Urinary bladder (tissue), 4 donors: ENCODE results near the gene ZCCHC18. TPM values are rescaled to one million over a fixed set of nuclear protein-coding genes. Genes with fewer than 3 reads are reported as not detected.
"Not testable (repeated sequence)": the region's sequence is repeated elsewhere in the genome, so short reads cannot be mapped to it uniquely, and the experiment has no call there.

Experiments used
- DNase-seq: peaks from one replicate; pipeline ENCODE4 v3.0.0-alpha.2; 2015; ENCODE audit errors: extremely low spot score
- H3K27ac ChIP-seq: one replicate; pipeline ENCODE4 v1.5.1; 2013; ENCODE audit warnings: low read depth, mild to moderate bottlenecking, moderate library complexity
- H3K36me3 ChIP-seq: one replicate; pipeline ENCODE4 v1.6.1; 2013; ENCODE audit warnings: mild to moderate bottlenecking, moderate library complexity; ENCODE audit not compliant: insufficient read depth
- H3K4me1 ChIP-seq: one replicate; pipeline ENCODE4 v1.6.1; 2013; ENCODE audit warnings: mild to moderate bottlenecking, moderate library complexity; ENCODE audit not compliant: insufficient read depth
- H3K4me3 ChIP-seq: one replicate; pipeline ENCODE4 v1.5.1; 2013; ENCODE audit warnings: low read depth, low read length
- WGBS: extraction: QIAGEN DNeasy Blood & Tissue Kit; methylation state at CpG from one replicate; pipeline ENCODE4 v1.1.7; 2013; 5-methylcytosine and 5-hydroxymethylcytosine counted together
- polyA plus RNA-seq: library from polyadenylated mRNA; stranded (reverse); fragments of 200-250 nt; gene quantifications from one replicate; pipeline ENCODE4 v1.2.3, GENCODE V29; 2013
- total RNA-seq: library from RNA; depleted of rRNA; stranded (reverse); fragments of >200 nt; gene quantifications from one replicate; pipeline ENCODE4 v1.2.3, GENCODE V29; 2014
- donor health status: healthy with polysubstance abuse.
- donor health status: healthy.

The ZCCHC18 gene
- total and polyA plus RNA-seq, 2 donors = 2.2 to 3.3 TPM

DNA sequence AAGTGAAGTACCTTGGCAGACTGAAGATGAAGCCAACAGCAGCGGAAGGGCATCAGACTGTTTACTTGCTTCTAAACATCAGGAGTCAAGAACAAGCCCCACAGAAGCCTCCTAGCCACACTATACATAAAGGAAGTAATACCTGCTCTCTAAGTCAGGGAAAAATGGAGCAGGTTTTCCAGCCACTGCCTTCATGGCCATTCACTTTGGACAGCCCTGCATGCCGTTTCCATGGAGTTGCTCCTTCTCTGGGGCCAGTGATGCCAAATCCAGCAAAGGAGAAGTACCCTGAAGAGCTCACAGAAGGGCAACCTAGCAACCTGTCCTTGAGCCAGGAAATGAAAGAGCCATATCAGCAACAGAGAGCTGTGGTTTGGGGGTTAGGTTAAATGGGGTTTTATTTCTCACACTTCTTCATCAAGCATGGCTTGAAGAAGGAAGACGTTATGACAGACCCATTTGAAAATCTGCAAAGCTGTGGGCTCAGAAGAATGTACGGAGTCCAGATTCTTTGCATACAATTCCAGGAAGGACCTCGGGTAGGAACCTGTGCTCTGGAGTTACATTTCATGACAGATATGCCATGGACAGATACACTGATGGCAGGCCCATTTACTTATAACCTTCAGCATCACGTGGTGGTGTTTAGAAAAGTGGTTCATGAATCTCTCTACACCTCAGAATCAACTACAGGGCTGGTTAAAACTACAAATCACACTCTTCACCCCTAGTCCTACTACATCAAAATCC, 1.7 kb upstream of the ZCCHC18 start:
- not testable (repeated sequence) for H3K4me3 ChIP-seq, H3K27ac ChIP-seq, DNase-seq, H3K36me3 ChIP-seq, H3K4me1 ChIP-seq
- WGBS = 70% methylated on average over 6 of the region's 6 CpGs

DNA sequence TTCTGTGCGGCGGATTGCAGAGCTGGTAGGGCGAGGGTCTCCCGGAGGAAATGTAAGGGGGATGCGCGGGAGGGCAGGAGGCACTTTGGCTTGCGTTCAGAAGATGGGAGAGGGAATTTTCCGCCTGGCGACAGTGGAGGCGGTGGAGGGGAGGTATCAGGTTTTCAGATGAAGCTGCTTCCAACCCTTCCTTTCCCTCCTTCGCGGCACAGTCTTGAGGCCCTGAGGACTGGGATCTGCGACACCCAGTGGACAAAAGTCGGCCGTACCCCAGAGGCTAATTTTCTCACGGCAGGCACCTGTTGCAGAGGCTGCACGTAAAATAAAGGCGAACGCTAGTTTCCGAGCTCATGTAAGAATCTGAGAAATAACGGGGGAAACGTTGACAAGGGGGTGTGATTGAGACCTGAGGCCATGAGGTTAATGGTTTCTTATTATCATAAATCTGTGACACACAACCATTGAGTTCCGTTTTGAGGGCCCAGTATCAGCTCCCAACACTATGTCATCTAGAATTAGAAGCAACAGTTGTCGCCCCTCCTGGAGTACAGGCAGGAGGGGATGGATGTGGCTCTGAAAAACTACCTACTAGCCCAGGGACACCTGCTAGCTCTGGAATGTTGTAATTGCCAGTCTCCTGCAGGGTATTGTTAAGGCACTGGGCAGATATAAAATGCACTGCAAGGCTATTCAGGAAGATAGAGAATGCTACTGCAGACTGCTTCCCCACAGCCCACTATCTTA, 1.1 kb downstream of the ZCCHC18 start:
- peak overlapping the region; percentile 58 for H3K4me3 ChIP-seq

DNA sequence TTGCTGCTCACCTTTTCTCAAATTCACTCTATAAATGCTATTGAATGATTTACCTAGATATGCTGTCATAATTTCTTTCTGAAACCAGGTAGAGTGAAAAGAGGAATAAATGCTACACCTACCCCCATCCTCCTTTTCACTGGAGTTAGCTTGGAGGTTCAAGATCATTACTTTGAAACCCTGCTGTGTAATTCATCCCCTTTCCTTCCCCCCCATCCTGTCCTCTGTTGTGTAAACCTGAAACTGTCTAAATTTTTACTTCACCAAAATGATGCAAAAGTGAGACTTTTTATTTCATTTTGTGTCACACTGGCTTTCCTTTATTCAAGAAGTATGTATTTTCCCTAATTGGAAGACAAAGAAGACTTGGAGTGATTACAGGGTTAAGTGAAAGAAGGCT, 5.4 kb downstream of the ZCCHC18 start:
- Histone ChIP-seq H3K27ac (no peak overlapping the region), H3K36me3 (no peaks in the 10 kb centered on the region), H3K4me1 (no peaks in the 10 kb centered on the region), H3K4me3 (no peak overlapping the region)
- no peak for DNase-seq

More for the DNA sequence above, 1.1 kb downstream of the ZCCHC18 start:
- peak; percentile 45 for DNase-seq
- 6% methylated on average over 23 of the region's 24 CpGs for WGBS
- Histone ChIP-seq H3K36me3 (no peaks in the 10 kb centered on the region), H3K4me1 (no peaks in the 10 kb centered on the region), H3K27ac (no peak overlapping the region)

DNA sequence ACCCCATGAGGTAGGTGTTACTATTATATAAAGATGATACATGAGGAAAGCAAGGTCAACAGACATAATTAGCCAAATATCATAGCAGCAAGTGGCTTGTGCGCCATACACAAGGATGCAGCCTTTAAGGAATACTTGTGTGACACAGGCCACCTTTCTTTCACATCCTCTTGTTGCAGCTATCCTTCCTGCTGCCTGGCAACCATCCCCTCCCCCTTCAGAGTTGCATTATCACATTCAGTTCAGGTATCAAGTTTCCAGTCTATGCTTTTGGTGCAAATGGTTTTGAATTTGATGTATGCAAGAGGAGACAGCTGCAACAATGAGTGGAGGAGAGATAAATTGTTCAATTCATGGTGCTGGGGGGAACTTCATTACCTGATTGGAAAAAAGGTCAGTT, 6.4 kb downstream of the ZCCHC18 start:
- 86% methylated on average over 1 of the region's 1 CpG for WGBS
- no peaks in the 10 kb centered on the region for H3K4me1 ChIP-seq
- no peak for DNase-seq
- H3K27ac ChIP-seq = no peak overlapping the region
- no peaks in the 10 kb centered on the region for H3K36me3 ChIP-seq
- no peak overlapping the region for H3K4me3 ChIP-seq

DNA sequence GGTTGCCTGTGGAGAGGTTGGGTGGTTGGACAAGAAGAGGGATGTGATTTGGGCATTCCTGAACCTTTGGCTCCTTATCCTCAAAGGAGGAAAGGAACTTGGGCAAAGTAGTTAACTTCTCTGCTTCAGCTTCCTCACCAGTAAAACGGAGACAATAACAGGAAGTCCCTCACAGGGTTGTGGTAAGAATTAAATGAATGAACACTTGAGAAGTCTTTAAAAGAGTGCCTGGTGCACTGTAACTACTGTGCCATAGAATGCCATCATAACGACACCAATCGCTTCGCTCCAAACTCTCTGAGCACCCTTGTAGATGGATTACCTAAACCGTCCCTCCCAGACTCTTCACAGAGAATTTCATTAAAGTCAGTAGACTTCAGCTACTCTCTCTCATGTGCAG, 10.5 kb downstream of the ZCCHC18 start:
- Histone ChIP-seq H3K4me1 (no peaks in the 10 kb centered on the region), H3K27ac (no peak overlapping the region), H3K4me3 (no peak overlapping the region), H3K36me3 (no peaks in the 10 kb centered on the region)
- no peak for DNase-seq
- 80% methylated on average over 5 of the region's 5 CpGs for WGBS

DNA sequence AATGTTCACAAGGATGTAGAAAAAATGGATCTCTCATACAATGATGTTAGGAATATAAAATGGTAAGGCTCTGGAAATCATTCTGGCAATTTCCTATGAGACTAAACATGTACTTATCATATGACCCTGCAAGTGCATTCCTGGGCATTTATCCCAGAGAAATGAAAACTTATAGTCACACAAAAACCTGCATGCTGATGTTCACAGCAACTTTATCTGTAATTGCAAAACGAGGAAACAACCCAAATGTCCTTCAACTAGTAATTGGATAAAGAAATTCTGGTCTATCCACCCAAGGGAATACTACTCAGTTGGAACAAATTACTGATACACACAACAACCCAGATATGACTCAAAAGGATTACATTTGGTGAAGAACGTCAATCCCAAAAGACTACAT, 14.5 kb downstream of the ZCCHC18 start:
- WGBS = 82% methylated on average over 2 of the region's 2 CpGs
- Histone ChIP-seq H3K36me3 (no peaks in the 10 kb centered on the region), H3K4me3 (no peak overlapping the region), H3K27ac (no peak overlapping the region), H3K4me1 (no peaks in the 10 kb centered on the region)
- no peak for DNase-seq

DNA sequence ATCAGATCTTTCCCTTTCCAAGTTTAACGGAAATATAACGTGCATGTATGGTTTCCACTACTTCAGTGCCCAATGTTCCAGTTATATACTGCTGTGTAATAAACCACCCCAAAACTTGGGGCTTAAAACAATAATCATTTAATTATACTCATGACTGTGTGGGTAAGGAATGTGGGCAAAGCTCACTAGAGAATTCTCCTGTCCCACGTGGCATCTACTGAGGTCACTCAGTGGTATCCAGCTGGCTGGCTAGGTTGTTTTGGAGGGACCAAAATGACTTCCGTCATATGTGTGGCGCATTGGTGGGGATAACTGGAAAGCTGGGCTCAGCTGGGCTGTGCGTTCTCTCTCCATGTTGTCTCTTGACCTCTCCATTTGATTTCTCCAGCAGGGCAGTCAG, 18.5 kb downstream of the ZCCHC18 start:
- Histone ChIP-seq H3K27ac (no peak overlapping the region), H3K4me3 (no peak overlapping the region), H3K4me1 (no peaks in the 10 kb centered on the region), H3K36me3 (no peaks in the 10 kb centered on the region)
- DNase-seq = no peak
- 89% methylated on average over 6 of the region's 6 CpGs for WGBS

DNA sequence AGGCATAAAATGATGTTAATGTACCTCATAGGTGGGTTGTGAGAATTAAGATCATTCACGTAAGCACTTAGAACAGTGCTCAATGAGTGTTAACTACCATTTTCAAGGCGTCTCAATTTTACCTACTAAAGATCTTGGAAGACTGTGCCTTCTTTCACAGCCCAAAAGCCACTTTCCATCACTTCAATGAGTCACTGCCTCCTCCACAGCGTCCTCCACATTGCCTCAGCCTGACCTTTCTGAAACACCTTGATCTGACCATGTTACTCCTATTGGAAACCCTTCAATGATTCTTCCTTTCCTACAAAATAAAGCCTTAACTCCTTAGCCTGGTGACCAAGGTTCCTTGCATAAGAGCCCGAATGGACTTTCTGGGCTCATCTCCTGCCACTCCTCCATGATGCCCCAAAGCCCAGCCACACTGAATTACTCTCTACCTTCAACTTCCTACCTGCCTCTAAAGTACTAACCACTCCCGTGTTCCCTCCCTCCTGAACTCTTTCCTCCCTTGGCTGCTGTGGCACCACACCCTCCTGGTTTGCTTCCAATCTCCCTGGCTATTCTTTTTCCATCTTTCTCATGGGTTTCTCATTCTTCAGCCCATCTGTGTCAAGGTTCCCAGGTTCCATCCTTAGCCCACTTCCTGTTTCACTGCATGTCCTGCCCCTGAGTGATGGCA, 22.4 kb downstream of the ZCCHC18 start:
- no peak for DNase-seq
- 87% methylated on average over 5 of the region's 5 CpGs for WGBS
- no peaks in the 10 kb centered on the region for H3K4me1 ChIP-seq
- H3K36me3 ChIP-seq = no peaks in the 10 kb centered on the region
- H3K4me3 ChIP-seq = no peak overlapping the region
- no peak overlapping the region for H3K27ac ChIP-seq

DNA sequence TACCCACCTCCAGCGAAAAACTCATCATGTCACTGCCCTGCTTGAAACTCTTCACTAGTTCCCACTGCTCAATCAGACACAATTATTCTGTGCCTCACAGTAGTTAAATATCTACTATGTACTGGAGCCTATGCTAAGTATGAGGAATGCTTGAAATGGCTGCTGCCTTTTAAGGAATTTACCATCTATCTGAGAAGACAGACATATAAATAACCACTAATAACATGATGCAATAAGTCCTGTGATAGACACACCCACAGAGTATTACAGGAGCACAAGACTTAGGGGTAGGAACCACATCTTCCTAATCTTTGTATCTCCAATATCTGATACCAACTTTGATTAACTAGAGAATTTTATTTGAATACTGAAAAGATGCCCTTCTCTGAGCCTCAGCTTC, 23.4 kb downstream of the ZCCHC18 start:
- 97% methylated on average over 1 of the region's 1 CpG for WGBS
- Histone ChIP-seq H3K4me1 (no peaks in the 10 kb centered on the region), H3K36me3 (no peaks in the 10 kb centered on the region), H3K27ac (no peak overlapping the region), H3K4me3 (peak overlapping the region; percentile 16)
- no peak for DNase-seq

DNA sequence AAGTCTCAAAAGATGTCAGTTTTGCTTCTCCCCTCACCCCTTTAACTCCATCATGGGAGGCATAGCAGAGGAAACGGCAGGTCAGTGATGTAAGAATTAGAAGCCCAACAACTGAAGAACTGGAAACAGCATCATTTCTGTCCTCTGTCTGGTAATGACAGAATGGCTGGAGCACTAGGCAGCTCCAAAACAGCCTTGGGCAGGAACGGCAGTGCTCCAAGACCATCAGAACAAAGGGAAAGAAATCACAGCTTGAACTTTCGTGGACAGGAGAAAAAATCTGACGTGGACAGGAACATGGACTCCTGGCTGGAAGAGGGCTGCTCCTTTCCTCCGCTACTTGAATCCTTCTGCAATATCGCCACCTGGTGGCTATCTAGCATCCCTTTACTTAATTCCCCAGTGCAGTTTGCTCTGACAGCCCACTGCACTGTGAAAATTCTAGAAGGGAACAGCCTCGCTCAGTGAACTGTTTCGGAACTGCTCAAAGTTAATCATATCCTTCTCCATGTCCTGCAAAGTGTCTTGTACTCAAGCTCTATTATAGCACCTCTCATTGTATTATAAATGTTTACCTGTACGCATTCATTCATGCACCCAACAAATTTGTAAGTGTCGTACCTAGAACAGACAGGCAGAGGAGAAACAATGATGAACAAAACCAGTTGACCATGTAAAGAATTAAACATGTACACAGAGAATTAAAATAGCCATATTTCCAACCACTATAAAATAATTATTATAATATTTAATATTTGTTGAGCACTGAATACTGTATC, 24.1 kb downstream of the ZCCHC18 start:
- Histone ChIP-seq H3K36me3 (no peaks in the 10 kb centered on the region), H3K27ac (no peak overlapping the region), H3K4me1 (no peaks in the 10 kb centered on the region), H3K4me3 (peak overlapping the region; percentile 16)
- 20% methylated on average over 10 of the region's 10 CpGs for WGBS
- DNase-seq = peak; percentile 65

DNA sequence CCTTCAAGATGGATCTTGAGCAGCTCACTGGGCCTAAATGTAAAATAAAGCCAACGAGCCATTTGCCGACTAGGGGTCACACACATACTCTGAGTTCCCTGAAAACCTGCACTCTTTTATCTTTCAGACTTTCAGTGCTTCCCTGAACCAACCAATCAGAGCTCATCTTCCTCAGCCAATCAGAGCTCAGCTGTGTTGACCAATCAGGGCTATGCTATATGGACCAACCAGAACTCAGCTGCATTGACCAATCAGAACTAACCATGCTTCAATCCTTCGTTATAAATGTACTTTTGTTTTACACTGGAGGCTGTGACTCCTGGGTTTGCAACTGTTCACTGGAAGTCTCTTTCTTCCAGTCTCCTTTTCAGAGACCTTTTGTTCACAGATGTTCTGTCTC, 25.2 kb downstream of the ZCCHC18 start:
- no peak for DNase-seq
- WGBS = 85% methylated on average over 3 of the region's 3 CpGs
- Histone ChIP-seq H3K27ac (no peak overlapping the region), H3K36me3 (no peaks in the 10 kb centered on the region), H3K4me3 (no peak overlapping the region), H3K4me1 (no peaks in the 10 kb centered on the region)

DNA sequence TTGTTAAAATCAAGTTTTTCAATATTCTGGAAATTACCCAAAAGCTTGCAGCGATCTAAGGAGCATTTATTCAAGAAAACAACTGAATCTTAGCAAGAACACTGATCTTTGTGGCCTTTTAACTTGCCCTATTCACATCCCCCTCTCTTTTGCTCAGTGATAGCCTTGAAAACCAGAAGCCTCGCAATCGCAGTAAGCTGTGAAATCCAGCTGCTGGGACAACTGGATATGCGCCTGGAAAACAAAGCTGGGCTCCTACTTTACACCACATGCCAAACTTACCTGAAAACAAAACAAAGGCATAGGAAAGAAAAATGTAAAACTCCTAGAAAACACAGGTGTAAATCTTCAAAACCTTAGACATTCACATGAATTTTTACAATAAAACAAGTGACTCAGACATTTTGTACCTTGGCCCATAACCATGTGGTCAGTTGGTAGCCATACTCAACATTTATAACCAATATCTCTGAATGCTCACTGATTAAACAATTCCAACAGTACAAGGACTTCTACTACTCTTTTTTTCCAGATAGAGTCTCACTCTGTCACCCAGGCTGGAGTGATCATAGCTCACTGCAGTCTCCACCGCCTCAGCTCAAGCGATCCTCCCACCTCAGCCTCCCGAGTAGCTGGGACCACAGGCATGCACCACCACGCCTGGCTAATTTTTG, 28.9 kb downstream of the ZCCHC18 start:
- DNase-seq = no peak
- no peak overlapping the region for H3K4me3 ChIP-seq
- no peaks in the 10 kb centered on the region for H3K4me1 ChIP-seq
- WGBS = 92% methylated on average over 8 of the region's 8 CpGs
- H3K27ac ChIP-seq = no peak overlapping the region
- no peaks in the 10 kb centered on the region for H3K36me3 ChIP-seq

DNA sequence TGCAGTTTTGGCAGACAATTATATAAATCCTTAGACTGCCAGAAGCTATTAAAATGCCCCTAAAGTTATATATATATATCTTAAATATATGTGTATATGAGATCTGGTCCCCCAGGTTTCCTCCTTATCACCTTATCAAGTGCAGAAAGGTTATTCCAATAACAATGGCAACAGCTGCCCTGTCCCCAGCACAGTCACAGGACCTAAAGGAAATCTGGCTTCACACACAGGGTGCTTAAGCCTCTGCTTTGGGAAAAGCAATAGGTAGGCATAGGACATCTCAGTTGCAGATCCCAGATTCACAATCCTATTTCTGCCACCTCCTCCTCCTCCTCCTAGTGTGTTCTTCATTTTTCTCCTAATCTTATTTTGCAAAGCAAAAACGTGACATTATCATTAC, 38.7 kb downstream of the ZCCHC18 start:
- 24% methylated on average over 1 of the region's 1 CpG for WGBS
- DNase-seq = no peak
- H3K4me3 ChIP-seq = no peak overlapping the region
- H3K27ac ChIP-seq = no peak overlapping the region
- no peaks in the 10 kb centered on the region for H3K36me3 ChIP-seq
- no peaks in the 10 kb centered on the region for H3K4me1 ChIP-seq
